Fibroblast of lung (primary cell): ENCODE results near the gene MACROD2. TPM values are rescaled to one million over a fixed set of nuclear protein-coding genes. Genes with fewer than 3 reads are reported as not detected.
A peak's percentile ranks its signal among the peaks of the same experiment; 100 is the strongest.

ENCODE experiments used
- DNase-seq, 2 donors: peaks; one replicate each; pipeline versions ENCODE4 v3.0.0 to v3.0.0-alpha.2; 2010; ENCODE audit warnings: low read depth in 2 of 2
- H2AFZ ChIP-seq: 2 replicates; pipeline ENCODE4 v1.5.1; 2012; ENCODE audit warnings: low read length, control low read depth, inconsistent platforms
- H3K27ac ChIP-seq: 2 replicates; pipeline ENCODE4 v1.5.1; 2011; ENCODE audit warnings: low read length, control low read depth; ENCODE audit not compliant: insufficient read depth
- H3K27me3 ChIP-seq: 2 replicates; pipeline ENCODE4 v1.5.1; 2011; ENCODE audit warnings: mild to moderate bottlenecking, low read length; ENCODE audit not compliant: control insufficient read depth, insufficient read depth
- H3K36me3 ChIP-seq: 2 replicates; pipeline ENCODE4 v1.5.1; 2011; ENCODE audit warnings: low read length; ENCODE audit not compliant: control insufficient read depth, insufficient read depth
- H3K4me1 ChIP-seq: 2 replicates; pipeline ENCODE4 v1.5.1; 2011; ENCODE audit warnings: low read length; ENCODE audit not compliant: control insufficient read depth, insufficient read depth; ENCODE audit errors: extremely low read depth
- H3K4me2 ChIP-seq: 2 replicates; pipeline ENCODE4 v1.5.1; 2011; ENCODE audit warnings: low read length, control low read depth; ENCODE audit not compliant: insufficient read depth; ENCODE audit errors: extremely low read depth
- H3K4me3 ChIP-seq, 4 experiments: fragments of 200-600 bp in 1 of 4; sonication (generic) in 1 of 4; replicated peaks in 1 of 4; 2 replicates each; pipeline ENCODE4 v1.5.1; 2011 to 2016; ENCODE audit warnings: low read length in 4 of 4, low read depth in 3 of 4, mild to moderate bottlenecking in 3 of 4, control low read depth in 2 of 4, inconsistent platforms in 1 of 4, mixed read lengths in 1 of 4; ENCODE audit not compliant: insufficient read depth in 1 of 4; ENCODE audit errors: control extremely low read depth in 1 of 4
- H3K79me2 ChIP-seq: 2 replicates; pipeline ENCODE4 v1.5.1; 2012; ENCODE audit warnings: mild to moderate bottlenecking, low read length, inconsistent platforms; ENCODE audit not compliant: control insufficient read depth, insufficient read depth
- H3K9ac ChIP-seq: 2 replicates; pipeline ENCODE4 v1.5.1; 2011; ENCODE audit warnings: mild to moderate bottlenecking, low read length, control low read depth; ENCODE audit not compliant: insufficient read depth
- H3K9me3 ChIP-seq: 2 replicates; pipeline ENCODE4 v1.5.1; 2012; ENCODE audit warnings: low read depth, low read length; ENCODE audit not compliant: control insufficient read depth, insufficient read depth
- H4K20me1 ChIP-seq: 2 replicates; pipeline ENCODE4 v1.5.1; 2011; ENCODE audit warnings: low read length; ENCODE audit not compliant: control insufficient read depth, insufficient read depth; ENCODE audit errors: extremely low read depth
- EZH2 ChIP-seq: IDR thresholded peaks from 2 replicates; pipeline ENCODE4 v1.5.1; 2012; ENCODE audit warnings: low read length, control low read depth, mild to moderate bottlenecking; ENCODE audit errors: missing control alignments
- polyA plus RNA-seq, 2 donors: library from polyadenylated mRNA; depleted of rRNA in 1 of 2; stranded (reverse) in 1 of 2; unstranded in 1 of 2; fragments of >200 nt; gene quantifications; 2 replicates each; pipeline ENCODE4 v1.2.1, GENCODE V29; 2011 to 2012; ENCODE audit warnings: missing spikeins in 1 of 2
- total RNA-seq: library from RNA; depleted of rRNA; stranded (reverse); fragments of >200 nt; gene quantifications from 2 replicates; pipeline ENCODE4 v1.2.1, GENCODE V29; 2014
- TF ChIP-seq, protein P1 (sequence below), 2 donors: IDR thresholded peaks in 1 of 2; conservative IDR thresholded peaks in 1 of 2; 1 replicate in 1 of 2; 2 replicates in 1 of 2; pipeline ENCODE4 v1.5.1; 2011 to 2012; ENCODE audit warnings: low read length in 2 of 2, control low read depth in 1 of 2, inconsistent platforms in 1 of 2, low read depth in 1 of 2, mild to moderate bottlenecking in 1 of 2

MACROD2 gene
- total and polyA plus RNA-seq, 2 donors (not counting 1 experiment from before 2014, with no cell fraction given) = 0.54 to 1.7 TPM

DNA sequence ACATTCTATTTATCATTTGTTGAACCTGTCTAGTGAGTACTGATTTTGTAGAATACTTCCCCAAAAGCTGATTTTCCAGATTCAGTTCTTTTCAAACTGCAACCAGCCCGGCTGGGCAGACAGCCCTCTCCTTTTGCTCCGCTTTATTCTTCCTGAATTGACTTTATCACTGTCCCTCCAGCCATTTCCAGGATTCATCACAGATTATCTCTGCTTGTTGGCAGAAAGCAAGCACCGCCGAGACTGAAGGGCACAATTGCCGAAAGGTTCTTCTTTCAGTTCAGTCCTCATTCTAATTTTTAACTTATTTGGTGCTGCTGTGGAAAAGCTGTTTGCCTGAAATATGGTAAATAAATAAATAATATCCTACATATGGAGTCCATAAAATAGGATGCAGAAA lies 711.2 kb downstream of the MACROD2 start:
- Histone ChIP-seq H3K36me3 (no peaks in the 10 kb centered on the region), H3K4me1 (no peaks in the 10 kb centered on the region), H3K4me3 (no peak overlapping the region), H3K27ac (no peak overlapping the region), H4K20me1 (no peaks in the 10 kb centered on the region), H2AFZ (no peak overlapping the region), H3K9me3 (no peaks in the 10 kb centered on the region), H3K79me2 (no peaks in the 10 kb centered on the region), H3K27me3 (no peaks in the 10 kb centered on the region), H3K4me2 (no peak overlapping the region), H3K9ac (no peak overlapping the region)
- DNase-seq = no peak
- TF ChIP-seq, protein P1, sequence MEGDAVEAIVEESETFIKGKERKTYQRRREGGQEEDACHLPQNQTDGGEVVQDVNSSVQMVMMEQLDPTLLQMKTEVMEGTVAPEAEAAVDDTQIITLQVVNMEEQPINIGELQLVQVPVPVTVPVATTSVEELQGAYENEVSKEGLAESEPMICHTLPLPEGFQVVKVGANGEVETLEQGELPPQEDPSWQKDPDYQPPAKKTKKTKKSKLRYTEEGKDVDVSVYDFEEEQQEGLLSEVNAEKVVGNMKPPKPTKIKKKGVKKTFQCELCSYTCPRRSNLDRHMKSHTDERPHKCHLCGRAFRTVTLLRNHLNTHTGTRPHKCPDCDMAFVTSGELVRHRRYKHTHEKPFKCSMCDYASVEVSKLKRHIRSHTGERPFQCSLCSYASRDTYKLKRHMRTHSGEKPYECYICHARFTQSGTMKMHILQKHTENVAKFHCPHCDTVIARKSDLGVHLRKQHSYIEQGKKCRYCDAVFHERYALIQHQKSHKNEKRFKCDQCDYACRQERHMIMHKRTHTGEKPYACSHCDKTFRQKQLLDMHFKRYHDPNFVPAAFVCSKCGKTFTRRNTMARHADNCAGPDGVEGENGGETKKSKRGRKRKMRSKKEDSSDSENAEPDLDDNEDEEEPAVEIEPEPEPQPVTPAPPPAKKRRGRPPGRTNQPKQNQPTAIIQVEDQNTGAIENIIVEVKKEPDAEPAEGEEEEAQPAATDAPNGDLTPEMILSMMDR (conservative IDR thresholded peaks at IDR 0.05 in 1 of 2, IDR thresholded peaks at IDR 0.05 in 1 of 2; ENCODE audit: low read depth in 1 of 2, low read length in 2 of 2) = no peak
- no peak for TF ChIP-seq EZH2

DNA sequence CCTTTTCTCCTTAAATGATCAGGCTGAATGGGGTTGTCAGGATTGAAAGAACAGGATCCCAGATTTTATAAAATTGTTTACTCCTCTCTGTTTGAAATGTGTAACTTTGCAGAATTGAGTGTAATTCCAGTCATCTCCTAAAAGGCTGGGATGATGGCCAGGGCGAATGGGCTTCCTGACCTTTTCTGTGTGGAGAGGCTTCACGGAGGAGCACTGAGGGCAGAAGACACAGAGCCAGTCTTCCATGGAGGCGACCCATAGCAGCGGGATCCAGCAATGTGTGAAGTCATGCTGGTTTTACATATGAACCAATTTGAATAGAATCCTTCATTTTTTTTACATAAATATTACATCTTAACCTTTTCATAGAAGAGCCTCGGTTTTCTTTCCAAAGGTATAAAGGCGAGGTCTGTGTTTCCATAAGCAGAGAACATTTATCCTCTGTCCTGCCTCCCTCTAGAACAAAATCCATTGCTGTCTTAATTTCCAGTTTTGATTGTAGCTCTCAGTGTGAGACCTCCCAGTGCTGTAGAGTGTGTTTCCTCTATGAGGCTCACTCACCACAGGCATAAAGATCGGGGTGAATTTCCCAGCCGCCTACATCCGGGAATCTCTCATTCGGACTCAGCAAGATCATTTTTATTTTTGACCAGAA lies 711.8 kb downstream of the MACROD2 start:
- Histone ChIP-seq H2AFZ (no peak overlapping the region), H4K20me1 (no peaks in the 10 kb centered on the region), H3K9ac (no peak overlapping the region), H3K4me1 (no peaks in the 10 kb centered on the region), H3K4me2 (no peak overlapping the region), H3K4me3 (no peak overlapping the region), H3K36me3 (no peaks in the 10 kb centered on the region), H3K79me2 (no peaks in the 10 kb centered on the region), H3K27me3 (no peaks in the 10 kb centered on the region), H3K9me3 (no peaks in the 10 kb centered on the region), H3K27ac (no peak overlapping the region)
- TF ChIP-seq, protein P1 (conservative IDR thresholded peaks at IDR 0.05 in 1 of 2, IDR thresholded peaks at IDR 0.05 in 1 of 2; ENCODE audit: low read depth in 1 of 2, low read length in 2 of 2) = no peak
- TF ChIP-seq EZH2 = no peak
- DNase-seq = no peak

DNA sequence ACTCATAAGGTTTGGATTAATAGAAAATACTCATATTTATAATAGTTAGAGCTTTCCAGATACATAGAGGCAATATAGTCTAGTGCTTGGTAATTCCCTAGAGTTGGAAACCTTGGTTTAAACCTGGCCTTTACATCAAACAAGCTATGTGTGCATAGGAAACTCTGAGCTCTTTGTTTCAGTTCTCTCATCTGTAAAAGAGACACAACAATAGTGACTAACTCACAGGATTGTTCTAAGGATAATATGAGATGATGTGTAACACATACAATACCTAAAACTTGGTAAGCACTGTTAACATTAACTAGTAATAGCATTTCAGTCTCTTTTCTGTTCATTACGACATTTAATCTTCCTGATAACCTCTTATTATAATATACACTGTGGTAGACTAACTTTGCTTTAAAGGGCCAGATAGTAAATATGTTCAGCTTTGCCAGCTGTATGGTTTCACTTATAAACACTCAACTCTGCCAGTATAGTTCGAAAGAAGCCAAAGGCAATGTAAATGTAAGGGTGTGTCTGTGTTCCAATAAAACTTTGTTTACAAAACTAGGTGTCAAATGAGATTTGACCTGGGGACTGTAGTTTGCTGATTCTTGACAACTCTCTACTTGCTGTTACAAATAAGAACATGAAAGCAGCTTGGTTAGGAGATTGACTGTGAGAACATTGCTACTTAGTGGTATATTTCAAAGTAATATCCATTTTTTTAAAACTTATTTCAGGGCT lies 712.7 kb downstream of the MACROD2 start:
- Histone ChIP-seq H3K4me1 (peaks cover 3% of the 10 kb centered on the region), H3K79me2 (no peaks in the 10 kb centered on the region), H4K20me1 (no peaks in the 10 kb centered on the region), H3K4me2 (no peak overlapping the region), H3K9me3 (no peaks in the 10 kb centered on the region), H2AFZ (no peak overlapping the region), H3K27ac (no peak overlapping the region), H3K36me3 (no peaks in the 10 kb centered on the region), H3K9ac (no peak overlapping the region), H3K4me3 (no peak overlapping the region), H3K27me3 (no peaks in the 10 kb centered on the region)
- TF ChIP-seq EZH2 = no peak
- TF ChIP-seq, protein P1 (conservative IDR thresholded peaks at IDR 0.05 in 1 of 2, IDR thresholded peaks at IDR 0.05 in 1 of 2; ENCODE audit: low read depth in 1 of 2, low read length in 2 of 2) = no peak
- peak in 1 of 2 donors; percentile 14 for DNase-seq
